NCI-H69 (cell line): ENCODE measurements around the gene SELENOF.
"Not testable (repeated sequence)": the region's sequence is repeated elsewhere in the genome, so short reads cannot be mapped to it uniquely, and the experiment has no call there.

Experiments used
- DNase-seq: peaks from one replicate; lab custom pipeline; 2025; lab: John Stamatoyannopoulos, UW

SELENOF gene

GRCh38 chr1:86916752-86917151 is 2.8 kb upstream of the SELENOF start:
- no peak for DNase-seq

GRCh38 chr1:86915737-86916235 is 1.9 kb upstream of the SELENOF start:
- DNase-seq = peak; percentile 15

- DNase-seq = peak; percentile 76
Measured at GRCh38 chr1:86914998-86915736, 1.2 kb upstream of the SELENOF start.

- DNase-seq = no peak
Measured at GRCh38 chr1:86914601-86914997, 673 bp upstream of the SELENOF start, which contains the start of gene HS2ST1. TSS of gene HS2ST1 (plus strand) at chr1:86914635.

- DNase-seq = peak; percentile 47
Measured at GRCh38 chr1:86913399-86913895, 479 bp downstream of the SELENOF start.

- DNase-seq = no peak
Measured at GRCh38 chr1:86912281-86912900, 1.5 kb downstream of the SELENOF start.

GRCh38 chr1:86906419-86906818 is 7.5 kb downstream of the SELENOF start:
- peak; percentile 51 for DNase-seq

- no peak for DNase-seq
Measured at GRCh38 chr1:86905875-86906274, 8.1 kb downstream of the SELENOF start.

- DNase-seq = not testable (repeated sequence)
Measured at GRCh38 chr1:86899401-86899800, 14.5 kb downstream of the SELENOF start.

- no peak for DNase-seq
Measured at GRCh38 chr1:86888327-86888726, 25.6 kb downstream of the SELENOF start.

- no peak for DNase-seq
Measured at GRCh38 chr1:86887479-86888162, 26.3 kb downstream of the SELENOF start.

GRCh38 chr1:86875722-86876121 is 38.2 kb downstream of the SELENOF start:
- no peak for DNase-seq

GRCh38 chr1:86872086-86872485 is 41.8 kb downstream of the SELENOF start:
- peak; percentile 3 for DNase-seq

- no peak for DNase-seq
Measured at GRCh38 chr1:86871001-86871400, 42.9 kb downstream of the SELENOF start.

- no peak for DNase-seq
Measured at GRCh38 chr1:86868477-86868876, 45.4 kb downstream of the SELENOF start.

GRCh38 chr1:86867278-86867677 is 46.6 kb downstream of the SELENOF start:
- DNase-seq = not testable (repeated sequence)

GRCh38 chr1:86866665-86867064 is 47.3 kb downstream of the SELENOF start:
- DNase-seq = no peak

- DNase-seq = no peak
Measured at GRCh38 chr1:86865973-86866637, 47.8 kb downstream of the SELENOF start.

GRCh38 chr1:86862920-86863319 is 51.0 kb downstream of the SELENOF start:
- DNase-seq = peak; percentile 55

- no peak for DNase-seq
Measured at GRCh38 chr1:86861424-86861823, 52.5 kb downstream of the SELENOF start.

- no peak for DNase-seq
Measured at GRCh38 chr1:86860424-86860823, 53.5 kb downstream of the SELENOF start.

- DNase-seq = no peak
Measured at GRCh38 chr1:86860020-86860419, 53.9 kb downstream of the SELENOF start.
